ENCODE data around the gene CHPF2.

Gene CHPF2

DNA sequence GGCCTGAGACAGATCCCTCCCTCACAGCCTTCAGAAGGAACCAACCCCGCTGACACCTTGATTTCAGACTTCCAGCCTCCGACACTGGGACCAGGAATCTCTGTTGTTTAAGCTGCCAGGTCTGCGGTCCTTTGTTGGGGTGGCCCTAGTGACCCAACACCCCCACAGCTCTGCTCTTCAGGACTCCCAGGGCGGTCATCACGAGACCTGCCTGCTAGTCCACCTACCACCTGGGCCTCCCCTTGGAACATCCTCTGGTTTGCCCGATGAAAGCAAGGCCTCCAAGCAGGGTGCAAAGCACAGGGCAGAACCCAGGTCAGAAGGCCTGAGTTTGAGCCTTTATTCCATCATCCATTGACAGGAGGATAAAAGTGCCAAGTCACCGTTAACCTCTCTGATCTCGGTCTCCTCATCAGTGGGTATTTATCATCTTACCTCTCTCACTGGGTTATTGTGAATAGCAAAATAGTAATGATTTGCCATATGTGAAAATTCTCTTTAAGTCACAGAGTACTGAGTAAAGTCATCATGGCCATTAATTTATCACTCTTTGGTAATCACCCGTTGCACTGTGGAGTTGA lies 33.2 kb downstream of the CHPF2 start:
- DNase-seq, result no peak

DNA sequence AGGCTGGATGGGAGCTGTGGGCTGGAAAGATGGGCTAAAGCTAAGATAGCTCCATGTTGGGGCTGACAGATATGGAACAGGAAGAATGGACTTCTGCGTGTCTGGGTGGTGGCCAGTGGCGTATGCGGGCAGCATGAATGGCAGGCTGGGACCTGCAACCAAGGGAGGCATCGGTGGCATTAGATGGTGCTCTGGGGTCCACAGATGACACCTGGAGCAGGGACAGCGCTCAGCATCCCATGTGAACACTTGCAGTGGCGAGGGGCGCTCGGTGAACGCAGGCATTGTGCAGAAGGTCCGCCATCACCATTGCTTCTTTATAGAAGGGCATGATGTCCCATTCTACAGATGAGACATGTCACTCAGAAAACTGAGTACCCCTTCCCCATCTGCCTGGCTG lies 37.2 kb downstream of the CHPF2 start:
- no peak for DNase-seq

DNA sequence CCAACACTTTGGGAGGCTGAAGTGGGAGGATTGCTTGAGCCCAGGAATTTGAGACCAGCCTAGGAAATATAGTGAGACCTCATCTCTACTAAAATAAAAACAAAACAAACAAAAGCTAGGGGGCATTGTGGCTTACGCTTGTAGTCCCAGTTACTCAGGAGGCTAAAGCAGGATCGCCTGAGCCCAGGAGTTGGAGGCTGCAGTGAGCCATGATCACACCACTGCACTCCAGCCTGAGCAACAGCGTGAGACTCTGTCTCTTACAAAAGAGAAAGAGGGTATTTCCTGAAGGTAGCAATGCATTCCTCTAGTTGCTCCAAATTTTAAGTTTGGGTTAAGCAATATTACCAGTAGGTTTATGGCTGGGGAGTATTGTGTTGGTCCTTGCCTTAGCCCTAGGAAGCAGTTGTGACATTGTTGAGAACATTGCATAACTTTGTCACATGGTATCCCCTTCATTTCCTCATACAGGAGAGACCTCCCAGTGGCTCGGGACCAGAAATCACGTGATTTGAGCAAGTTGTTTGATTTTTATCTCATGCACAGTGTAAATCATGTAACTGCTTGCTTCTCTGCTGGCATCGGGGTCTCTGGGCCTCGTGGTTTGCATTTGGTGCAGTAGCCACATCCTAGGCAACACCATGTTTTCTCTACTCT lies 39.5 kb downstream of the CHPF2 start:
- peak in 2 of 6 experiments; percentile 1 to 15 for DNase-seq

GRCh38 chr7:151272405-151272804 lies 40.1 kb downstream of the CHPF2 start:
- no peak for DNase-seq

- DNase-seq, result no peak
Measured at GRCh38 chr7:151272877-151273276, 40.6 kb downstream of the CHPF2 start.

DNA sequence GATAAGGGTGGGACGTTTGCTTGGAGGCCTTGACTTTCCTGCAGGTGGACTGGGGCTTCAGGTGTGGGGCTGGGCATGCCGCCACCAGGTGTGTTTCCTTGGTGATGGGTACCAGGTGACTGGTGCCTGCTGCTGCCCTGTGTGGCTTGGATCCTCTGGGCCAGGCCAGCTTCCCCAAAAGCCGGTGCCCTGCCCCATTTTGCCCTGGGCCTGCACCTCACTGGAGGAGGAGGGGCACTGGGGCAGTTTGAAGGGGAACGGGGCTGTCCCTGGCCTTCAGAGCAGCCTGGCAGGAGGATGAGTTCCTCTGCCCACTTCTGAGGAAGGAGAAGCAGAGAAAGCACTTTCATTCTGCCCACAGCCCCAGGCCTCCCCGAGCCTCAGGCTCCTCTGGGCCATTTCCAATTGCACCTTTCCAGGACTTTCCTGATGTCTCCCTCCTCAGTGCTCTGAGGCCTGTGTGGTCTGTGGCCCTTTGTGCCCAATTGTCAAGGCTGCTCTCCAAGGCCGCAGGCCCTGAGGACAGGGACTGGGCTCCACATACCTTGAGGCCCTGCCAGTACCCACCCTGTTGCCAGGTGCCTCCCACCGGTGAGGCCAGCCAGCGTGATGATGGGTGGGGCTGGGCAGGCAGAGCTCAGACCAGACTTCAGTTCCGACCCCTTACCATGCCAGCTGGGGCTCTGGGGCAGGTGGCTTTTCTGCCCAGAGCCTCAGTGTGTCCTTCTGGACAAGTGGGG lies 41.5 kb downstream of the CHPF2 start:
- DNase-seq, result no peak

GRCh38 chr7:151274396-151274795 lies 42.1 kb downstream of the CHPF2 start:
- no peak for DNase-seq

- no peak for DNase-seq
Measured at GRCh38 chr7:151274936-151275812, 42.9 kb downstream of the CHPF2 start.

DNA sequence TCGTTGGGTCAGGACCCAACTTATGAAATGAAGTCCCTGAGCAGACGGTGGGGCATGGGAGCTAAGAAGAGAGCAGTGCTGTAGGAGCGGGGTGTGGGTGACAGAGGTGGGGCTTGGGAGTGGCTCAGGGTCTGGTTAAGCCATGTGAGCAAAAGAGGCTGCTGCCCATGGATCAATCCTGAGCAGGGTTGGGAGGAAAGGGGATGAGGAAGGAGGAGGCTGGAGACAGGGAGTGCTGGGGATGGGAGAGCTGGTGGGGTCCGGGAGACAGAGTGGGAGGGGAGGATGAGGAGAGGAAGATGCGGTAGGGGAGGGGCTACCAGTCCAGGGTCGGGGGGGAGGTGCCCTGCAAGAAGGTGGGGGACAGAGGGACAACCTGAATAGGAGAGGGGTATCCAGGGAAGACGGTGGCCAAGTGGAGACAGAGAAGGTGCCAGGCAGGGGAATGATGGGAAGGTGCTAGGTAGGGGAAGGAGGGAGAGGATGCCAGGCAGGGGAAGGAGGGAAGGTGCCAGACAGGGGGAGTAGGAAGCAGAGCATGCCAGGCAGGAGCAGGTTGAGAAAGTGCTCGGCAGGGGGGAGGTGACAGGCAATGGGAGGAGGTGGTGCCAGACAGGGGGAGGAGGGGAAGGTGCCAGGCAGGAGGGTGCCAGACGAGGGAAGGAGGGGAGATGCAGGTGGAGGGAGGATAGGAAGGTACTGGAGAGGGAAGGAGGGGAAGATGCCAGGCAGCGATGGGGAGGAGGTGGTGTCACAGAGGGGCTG lies 43.7 kb downstream of the CHPF2 start:
- no peak for DNase-seq

DNA sequence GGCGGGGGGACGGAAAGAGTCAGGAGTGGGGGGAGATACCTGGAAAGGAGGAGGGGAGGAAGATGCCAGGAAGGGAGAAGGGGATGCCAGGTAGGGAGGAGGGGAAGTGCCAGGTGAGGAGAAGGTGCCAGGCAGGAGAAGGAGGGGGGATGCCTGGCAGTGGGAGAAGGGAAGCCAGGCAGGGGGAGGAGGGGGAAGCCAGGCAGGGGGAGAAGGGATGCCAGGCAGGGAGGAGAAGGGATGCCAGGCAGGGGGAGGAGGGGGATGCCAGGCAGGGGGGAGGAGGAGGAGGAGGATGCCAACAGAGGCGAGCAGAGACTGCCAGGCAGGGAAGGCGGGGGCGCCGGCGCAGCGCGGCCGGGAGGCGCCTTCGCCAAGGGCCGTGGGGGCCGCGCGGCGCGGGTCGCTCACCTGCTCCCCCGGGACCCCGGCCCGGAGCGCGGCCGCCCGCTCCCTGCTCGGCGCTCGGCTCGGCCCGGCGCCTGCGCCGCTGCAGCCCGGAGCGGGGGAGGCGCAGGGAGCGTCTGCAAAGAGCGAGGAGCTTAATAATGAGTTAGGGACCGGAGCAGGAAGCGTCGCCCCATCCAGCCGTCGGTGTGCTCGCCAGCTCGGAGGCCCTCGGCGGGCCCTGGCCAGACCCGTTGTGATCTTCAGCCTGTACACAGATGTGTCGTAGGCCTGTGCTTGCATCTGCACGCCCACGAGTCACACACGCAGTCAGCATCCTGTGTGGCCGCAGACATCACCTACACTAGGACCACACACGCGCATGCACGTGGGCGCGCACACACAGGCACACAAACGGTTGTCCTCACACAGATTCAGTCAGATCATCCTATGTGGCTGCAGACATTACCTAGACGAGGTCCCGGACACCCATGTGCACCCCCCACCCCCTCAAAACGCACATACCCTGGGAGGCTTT lies 44.6 kb downstream of the CHPF2 start:
- DNase-seq, result peak; percentile 4 to 50 (median 20)

- DNase-seq, result no peak
Measured at GRCh38 chr7:151277631-151278030, 45.3 kb downstream of the CHPF2 start.

- no peak for DNase-seq
Measured at GRCh38 chr7:151278949-151279348, 46.7 kb downstream of the CHPF2 start.

- DNase-seq, result no peak
Measured at GRCh38 chr7:151279868-151280267, 47.6 kb downstream of the CHPF2 start.

- no peak for DNase-seq
Measured at GRCh38 chr7:151280388-151281019, 48.2 kb downstream of the CHPF2 start.

- DNase-seq, result no peak
Measured at GRCh38 chr7:151281686-151282085, 49.4 kb downstream of the CHPF2 start.

DNA sequence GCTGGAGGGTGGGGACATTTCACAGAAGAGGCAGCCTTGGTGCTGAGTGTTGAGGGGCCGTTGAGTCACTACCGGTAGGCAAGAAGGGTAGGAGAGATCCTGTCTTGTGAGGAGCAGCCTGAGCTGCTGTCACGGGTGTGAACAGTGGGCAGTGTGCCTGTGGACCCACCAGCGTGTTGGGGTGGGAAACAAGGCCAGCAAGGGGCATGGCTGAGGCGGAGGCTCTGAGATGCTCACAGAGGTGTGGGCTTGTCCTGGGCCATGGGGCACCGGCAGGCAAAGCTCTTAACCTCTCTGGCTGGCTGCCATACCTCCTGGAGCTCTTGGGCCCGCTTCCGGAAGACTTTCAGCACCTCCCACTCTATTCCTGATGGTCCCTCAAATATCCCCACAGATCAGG lies 49.8 kb downstream of the CHPF2 start:
- no peak for DNase-seq

DNA sequence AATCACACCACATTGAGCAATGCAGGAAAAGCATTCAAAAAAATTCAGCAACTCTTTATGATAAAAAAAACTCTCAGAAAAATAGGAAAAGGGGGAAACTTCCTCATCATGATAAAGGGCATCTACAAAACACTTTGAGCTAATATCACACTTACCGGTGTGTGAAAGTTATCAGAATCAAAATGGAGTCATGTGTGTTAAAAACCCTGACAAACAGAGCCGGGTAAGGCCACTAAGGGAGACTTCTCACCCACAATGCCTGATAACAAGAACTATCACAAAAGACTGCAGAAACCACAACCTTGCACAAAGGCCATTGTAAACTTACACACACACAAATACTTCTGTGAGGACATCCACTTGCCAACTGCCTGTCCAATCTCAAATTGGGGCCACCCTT lies 51.0 kb downstream of the CHPF2 start:
- no peak for DNase-seq

DNA sequence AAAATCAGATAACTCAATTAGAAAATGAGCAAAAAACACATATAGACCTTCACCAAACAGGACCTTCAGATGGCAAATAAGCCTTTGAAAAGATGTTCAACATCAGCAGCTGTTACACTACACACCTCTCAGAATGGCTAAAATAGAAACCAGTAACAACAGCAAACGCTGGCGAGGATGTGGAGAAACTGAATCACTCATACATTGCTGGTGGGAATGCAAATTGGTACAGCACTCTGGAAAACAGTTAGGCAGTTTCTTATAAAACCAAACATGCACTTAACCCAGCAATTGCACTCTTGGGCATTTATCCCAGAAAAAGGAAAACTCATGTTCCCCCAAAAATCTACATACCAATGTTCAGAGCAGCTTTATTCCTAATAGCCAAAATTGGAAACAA lies 53.9 kb downstream of the CHPF2 start:
- DNase-seq, result no peak
